Fibroblast of lung (primary cell): ENCODE measurements around the gene ZACN. TPM values are rescaled to one million over a fixed set of nuclear protein-coding genes. Genes with fewer than 3 reads are reported as not detected.

Experiments used
- DNase-seq, 2 donors: peaks; one replicate each; pipeline versions ENCODE4 v3.0.0 to v3.0.0-alpha.2; 2010; ENCODE audit warnings: low read depth in 2 of 2
- H2AFZ ChIP-seq: 2 replicates; pipeline ENCODE4 v1.5.1; 2012; ENCODE audit warnings: low read length, control low read depth, inconsistent platforms
- H3K27ac ChIP-seq: 2 replicates; pipeline ENCODE4 v1.5.1; 2011; ENCODE audit warnings: low read length, control low read depth; ENCODE audit not compliant: insufficient read depth
- H3K27me3 ChIP-seq: 2 replicates; pipeline ENCODE4 v1.5.1; 2011; ENCODE audit warnings: mild to moderate bottlenecking, low read length; ENCODE audit not compliant: control insufficient read depth, insufficient read depth
- H3K36me3 ChIP-seq: 2 replicates; pipeline ENCODE4 v1.5.1; 2011; ENCODE audit warnings: low read length; ENCODE audit not compliant: control insufficient read depth, insufficient read depth
- H3K4me1 ChIP-seq: 2 replicates; pipeline ENCODE4 v1.5.1; 2011; ENCODE audit warnings: low read length; ENCODE audit not compliant: control insufficient read depth, insufficient read depth; ENCODE audit errors: extremely low read depth
- H3K4me2 ChIP-seq: 2 replicates; pipeline ENCODE4 v1.5.1; 2011; ENCODE audit warnings: low read length, control low read depth; ENCODE audit not compliant: insufficient read depth; ENCODE audit errors: extremely low read depth
- H3K4me3 ChIP-seq, 4 experiments: fragments of 200-600 bp in 1 of 4; sonication (generic) in 1 of 4; replicated peaks in 1 of 4; 2 replicates each; pipeline ENCODE4 v1.5.1; 2011 to 2016; ENCODE audit warnings: low read length in 4 of 4, low read depth in 3 of 4, mild to moderate bottlenecking in 3 of 4, control low read depth in 2 of 4, inconsistent platforms in 1 of 4, mixed read lengths in 1 of 4; ENCODE audit not compliant: insufficient read depth in 1 of 4; ENCODE audit errors: control extremely low read depth in 1 of 4
- H3K79me2 ChIP-seq: 2 replicates; pipeline ENCODE4 v1.5.1; 2012; ENCODE audit warnings: mild to moderate bottlenecking, low read length, inconsistent platforms; ENCODE audit not compliant: control insufficient read depth, insufficient read depth
- H3K9ac ChIP-seq: 2 replicates; pipeline ENCODE4 v1.5.1; 2011; ENCODE audit warnings: mild to moderate bottlenecking, low read length, control low read depth; ENCODE audit not compliant: insufficient read depth
- H3K9me3 ChIP-seq: 2 replicates; pipeline ENCODE4 v1.5.1; 2012; ENCODE audit warnings: low read depth, low read length; ENCODE audit not compliant: control insufficient read depth, insufficient read depth
- H4K20me1 ChIP-seq: 2 replicates; pipeline ENCODE4 v1.5.1; 2011; ENCODE audit warnings: low read length; ENCODE audit not compliant: control insufficient read depth, insufficient read depth; ENCODE audit errors: extremely low read depth
- CTCF ChIP-seq, 2 donors: IDR thresholded peaks in 1 of 2; conservative IDR thresholded peaks in 1 of 2; 1 replicate in 1 of 2; 2 replicates in 1 of 2; pipeline ENCODE4 v1.5.1; 2011 to 2012; ENCODE audit warnings: low read length in 2 of 2, control low read depth in 1 of 2, inconsistent platforms in 1 of 2, low read depth in 1 of 2, mild to moderate bottlenecking in 1 of 2
- EZH2 ChIP-seq: IDR thresholded peaks from 2 replicates; pipeline ENCODE4 v1.5.1; 2012; ENCODE audit warnings: low read length, control low read depth, mild to moderate bottlenecking; ENCODE audit errors: missing control alignments
- polyA plus RNA-seq, 2 donors: library from polyadenylated mRNA; depleted of rRNA in 1 of 2; stranded (reverse) in 1 of 2; unstranded in 1 of 2; fragments of >200 nt; gene quantifications; 2 replicates each; pipeline ENCODE4 v1.2.1, GENCODE V29; 2011 to 2012; ENCODE audit warnings: missing spikeins in 1 of 2
- total RNA-seq: library from RNA; depleted of rRNA; stranded (reverse); fragments of >200 nt; gene quantifications from 2 replicates; pipeline ENCODE4 v1.2.1, GENCODE V29; 2014

The ZACN gene
- total and polyA plus RNA-seq, 2 donors (not counting 1 experiment from before 2014, with no cell fraction given), result not detected

GRCh38 chr17:76125922-76126321 lies 46.9 kb downstream of the ZACN start:
- DNase-seq, result no peak
- Histone ChIP-seq H3K4me1 (no peaks in the 10 kb centered on the region), H3K4me2 (no peak overlapping the region), H3K9me3 (no peaks in the 10 kb centered on the region), H3K4me3 (no peak overlapping the region), H2AFZ (no peak overlapping the region), H4K20me1 (no peaks in the 10 kb centered on the region), H3K79me2 (no peaks in the 10 kb centered on the region), H3K27ac (no peak overlapping the region), H3K36me3 (no peaks in the 10 kb centered on the region), H3K9ac (no peak overlapping the region), H3K27me3 (peaks cover 6% of the 10 kb centered on the region)
- no peak for TF ChIP-seq EZH2
- no peak for TF ChIP-seq CTCF (conservative IDR thresholded peaks at IDR 0.05 in 1 of 2, IDR thresholded peaks at IDR 0.05 in 1 of 2; ENCODE audit: low read depth in 1 of 2, low read length in 2 of 2)

GRCh38 chr17:76130473-76130872 lies 51.5 kb downstream of the ZACN start:
- Histone ChIP-seq H2AFZ (no peak overlapping the region), H3K79me2 (no peaks in the 10 kb centered on the region), H3K9ac (no peak overlapping the region), H3K27ac (no peak overlapping the region), H3K9me3 (no peaks in the 10 kb centered on the region), H3K4me3 (no peak overlapping the region), H3K27me3 (peaks cover 28% of the 10 kb centered on the region), H3K4me1 (no peaks in the 10 kb centered on the region), H3K4me2 (no peak overlapping the region), H3K36me3 (no peaks in the 10 kb centered on the region), H4K20me1 (no peaks in the 10 kb centered on the region)
- TF ChIP-seq EZH2 (no peak), CTCF (conservative IDR thresholded peaks at IDR 0.05 in 1 of 2, IDR thresholded peaks at IDR 0.05 in 1 of 2; ENCODE audit: low read depth in 1 of 2, low read length in 2 of 2) (no peak)
- no peak for DNase-seq

- H4K20me1 ChIP-seq, result no peaks in the 10 kb centered on the region
- no peak overlapping the region for H3K4me3 ChIP-seq
- H3K79me2 ChIP-seq, result no peaks in the 10 kb centered on the region
- no peak overlapping the region for H2AFZ ChIP-seq
- TF ChIP-seq EZH2 (no peak), CTCF (conservative IDR thresholded peaks at IDR 0.05 in 1 of 2, IDR thresholded peaks at IDR 0.05 in 1 of 2; ENCODE audit: low read depth in 1 of 2, low read length in 2 of 2) (no peak)
- H3K4me1 ChIP-seq, result no peaks in the 10 kb centered on the region
- H3K27ac ChIP-seq, result no peak overlapping the region
- H3K9ac ChIP-seq, result no peak overlapping the region
- no peak for DNase-seq
- H3K9me3 ChIP-seq, result no peaks in the 10 kb centered on the region
- H3K36me3 ChIP-seq, result no peaks in the 10 kb centered on the region
- H3K27me3 ChIP-seq, result peaks cover 33% of the 10 kb centered on the region
- H3K4me2 ChIP-seq, result no peak overlapping the region
Measured at GRCh38 chr17:76131051-76131691, 52.2 kb downstream of the ZACN start.
